Measurements from ENCODE around the gene VEGFC.

DNA sequence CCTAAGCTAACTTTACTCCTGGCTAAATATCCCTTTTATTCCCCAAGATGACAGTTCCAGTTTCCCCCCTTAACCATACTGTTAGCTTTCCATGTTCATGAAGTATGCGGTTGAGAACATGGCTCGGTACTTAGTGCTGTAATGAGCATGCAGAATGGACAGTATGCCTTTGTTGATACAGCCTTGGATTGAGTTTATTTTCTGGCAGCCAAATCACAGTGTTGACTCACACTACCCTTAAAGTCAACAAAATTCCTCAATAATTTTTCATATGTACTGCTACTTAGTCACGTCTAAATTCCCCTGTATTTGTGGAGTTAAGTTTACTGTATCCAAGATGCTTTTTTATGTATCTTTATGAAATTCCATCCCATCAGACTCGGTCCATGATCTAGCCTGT, 1.4 kb upstream of the VEGFC start:
- TF ChIP-seq CTCF (IDR thresholded peaks at IDR 0.05) (no peak), EZH2 (IDR thresholded peaks at IDR 0.05; ENCODE audit: borderline replicate concordance, insufficient read depth, low read depth, low read length, poor library complexity, severe bottlenecking) (no peak)

All from B cell (primary cell).